C4-2B (cell line): ENCODE results near the gene ICAM2.

Experiments used
- ZFX ChIP-seq: fragments of 450-650 bp; IDR thresholded peaks from 2 replicates; pipeline ENCODE4 v1.6.1; 2017
- TF ChIP-seq, protein P1 (sequence below): fragments of 450-650 bp; conservative IDR thresholded peaks from 2 replicates; pipeline ENCODE4 v1.5.1; 2017; ENCODE audit warnings: mild to moderate bottlenecking

DNA sequence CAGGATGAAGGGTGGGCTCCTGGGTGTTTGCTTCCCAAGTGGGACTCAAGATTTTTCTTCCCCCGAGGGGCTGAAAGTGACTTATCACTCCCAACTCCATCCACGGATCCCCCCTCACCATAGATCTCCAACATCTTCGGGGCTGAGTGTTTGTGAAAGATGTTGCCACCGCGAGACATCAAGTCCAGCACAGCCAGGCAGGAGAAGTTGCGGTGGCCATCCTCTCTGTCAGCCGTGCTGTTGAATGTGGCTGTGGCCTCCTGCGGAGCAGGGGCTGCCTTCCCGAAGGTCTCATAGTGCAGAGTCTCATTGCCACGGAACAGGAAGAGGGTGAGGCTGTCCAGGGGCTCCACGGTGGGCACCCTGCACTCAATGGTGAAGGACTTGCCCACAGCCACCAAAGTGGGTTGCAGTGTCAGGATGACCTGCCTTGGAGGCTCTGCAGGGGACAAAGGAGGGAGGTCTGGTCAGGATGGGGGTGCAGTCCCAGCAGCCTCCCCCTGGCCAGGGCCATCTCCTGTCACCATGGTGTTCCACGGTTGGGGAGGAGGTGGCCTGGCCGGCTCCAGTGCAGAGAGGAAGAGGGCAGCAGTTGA lies 16.8 kb downstream of the ICAM2 start:
- TF ChIP-seq, protein P1, sequence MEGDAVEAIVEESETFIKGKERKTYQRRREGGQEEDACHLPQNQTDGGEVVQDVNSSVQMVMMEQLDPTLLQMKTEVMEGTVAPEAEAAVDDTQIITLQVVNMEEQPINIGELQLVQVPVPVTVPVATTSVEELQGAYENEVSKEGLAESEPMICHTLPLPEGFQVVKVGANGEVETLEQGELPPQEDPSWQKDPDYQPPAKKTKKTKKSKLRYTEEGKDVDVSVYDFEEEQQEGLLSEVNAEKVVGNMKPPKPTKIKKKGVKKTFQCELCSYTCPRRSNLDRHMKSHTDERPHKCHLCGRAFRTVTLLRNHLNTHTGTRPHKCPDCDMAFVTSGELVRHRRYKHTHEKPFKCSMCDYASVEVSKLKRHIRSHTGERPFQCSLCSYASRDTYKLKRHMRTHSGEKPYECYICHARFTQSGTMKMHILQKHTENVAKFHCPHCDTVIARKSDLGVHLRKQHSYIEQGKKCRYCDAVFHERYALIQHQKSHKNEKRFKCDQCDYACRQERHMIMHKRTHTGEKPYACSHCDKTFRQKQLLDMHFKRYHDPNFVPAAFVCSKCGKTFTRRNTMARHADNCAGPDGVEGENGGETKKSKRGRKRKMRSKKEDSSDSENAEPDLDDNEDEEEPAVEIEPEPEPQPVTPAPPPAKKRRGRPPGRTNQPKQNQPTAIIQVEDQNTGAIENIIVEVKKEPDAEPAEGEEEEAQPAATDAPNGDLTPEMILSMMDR, result no peak
- no peak for TF ChIP-seq ZFX
